IMR-90 (cell line): ENCODE results near the gene CEP135. TPM values are rescaled to one million over a fixed set of nuclear protein-coding genes. Genes with fewer than 3 reads are reported as not detected.

Experiments
- ATAC-seq: fragments of 200-7000 bp; cut with Tn5 transposase; 2 replicates; pipeline ENCODE4 v1.9.1; 2020; ENCODE audit warnings: low read depth, mild to moderate bottlenecking, moderate library complexity
- BruUV-seq: library from RNA; stranded (reverse); fragments of 400-500 nt; replicated peaks from 2 replicates; lab custom pipeline; 2021; lab: Mats Ljungman, UMichigan
- CTCF ChIA-PET: fragments of 300-600 bp; formaldehyde crosslinking; extraction: SDS; loops from one replicate; lab custom pipeline; 2021; ENCODE audit warnings: antibody characterized with exemption; lab: Yijun Ruan, JAX
- POLR2A ChIA-PET: fragments of 300-600 bp; sonication (Branson Sonifier 250); formaldehyde crosslinking; loops from one replicate; lab custom pipeline; 2022; ENCODE audit warnings: antibody characterized with exemption; ENCODE audit not compliant: unreplicated experiment; lab: Charles Lee
- DNase-seq: peaks from one replicate; pipeline ENCODE4 v3.0.0; 2013
- H2AFZ ChIP-seq: replicated peaks from 2 replicates; pipeline ENCODE3; 2013; ENCODE audit warnings: low read length, mild to moderate bottlenecking; ENCODE audit not compliant: poor library complexity
- H2AK5ac ChIP-seq: 2 replicates; pipeline ENCODE4 v1.6.1; 2013; ENCODE audit warnings: low read depth, low read length, inconsistent platforms
- H2AK9ac ChIP-seq: replicated peaks from 2 replicates; pipeline ENCODE3; 2013; ENCODE audit warnings: mild to moderate bottlenecking, low read depth, low read length, moderate library complexity; ENCODE audit not compliant: poor library complexity
- H2BK120ac ChIP-seq: 2 replicates; pipeline ENCODE4 v1.6.1; 2013; ENCODE audit warnings: low read depth, low read length, inconsistent platforms
- H2BK15ac ChIP-seq: 3 replicates; pipeline ENCODE4 v1.6.1; 2013; ENCODE audit warnings: low read depth, low read length, inconsistent platforms
- H2BK20ac ChIP-seq: 2 replicates; pipeline ENCODE4 v1.6.1; 2013; ENCODE audit warnings: low read depth, mild to moderate bottlenecking, inconsistent platforms, low read length, moderate library complexity
- H2BK5ac ChIP-seq: 2 replicates; pipeline ENCODE4 v1.6.1; 2013; ENCODE audit warnings: mild to moderate bottlenecking, low read depth, low read length, inconsistent platforms; ENCODE audit not compliant: poor library complexity, severe bottlenecking
- H3K14ac ChIP-seq: replicated peaks from 2 replicates; pipeline ENCODE4 v1.6.1; 2013; ENCODE audit warnings: low read depth, low read length, inconsistent platforms
- H3K18ac ChIP-seq: 2 replicates; pipeline ENCODE4 v1.6.1; 2013; ENCODE audit warnings: low read depth, low read length, control low read depth
- H3K23ac ChIP-seq: 2 replicates; pipeline ENCODE4 v1.6.1; 2013; ENCODE audit warnings: low read depth, low read length, inconsistent platforms
- H3K27ac ChIP-seq: 2 replicates; pipeline ENCODE4 v1.5.1; 2013; ENCODE audit warnings: mild to moderate bottlenecking, control low read depth, low read length; ENCODE audit not compliant: insufficient read depth
- H3K27me3 ChIP-seq: 2 replicates; pipeline ENCODE4 v1.6.1; 2013; ENCODE audit warnings: low read length; ENCODE audit not compliant: control insufficient read depth, insufficient read depth
- H3K36me3 ChIP-seq: 2 replicates; pipeline ENCODE4 v1.6.1; 2013; ENCODE audit warnings: low read length, mixed read lengths; ENCODE audit not compliant: control insufficient read depth, insufficient read depth
- H3K4ac ChIP-seq: 2 replicates; pipeline ENCODE4 v1.6.1; 2013; ENCODE audit warnings: low read depth, low read length, inconsistent platforms
- H3K4me1 ChIP-seq: 2 replicates; pipeline ENCODE4 v1.6.1; 2013; ENCODE audit warnings: low read length, mixed read lengths; ENCODE audit not compliant: control insufficient read depth, insufficient read depth
- H3K4me2 ChIP-seq: 2 replicates; pipeline ENCODE4 v1.6.1; 2013; ENCODE audit warnings: low read depth, mild to moderate bottlenecking, control low read depth, low read length, moderate library complexity
- H3K4me3 ChIP-seq: 2 replicates; pipeline ENCODE4 v1.5.1; 2013; ENCODE audit warnings: low read depth, mild to moderate bottlenecking, control low read depth, low read length, moderate library complexity; ENCODE audit not compliant: insufficient read depth
- H3K56ac ChIP-seq: 2 replicates; pipeline ENCODE4 v1.6.1; 2013; ENCODE audit warnings: low read length, inconsistent platforms; ENCODE audit not compliant: insufficient read depth; ENCODE audit errors: extremely low read depth
- H3K79me1 ChIP-seq, 2 experiments: 2 replicates each; pipeline ENCODE4 v1.6.1; 2013; ENCODE audit warnings: low read length in 2 of 2, inconsistent platforms in 1 of 2, low read depth in 1 of 2
- H3K9ac ChIP-seq: 2 replicates; pipeline ENCODE4 v1.6.1; 2013; ENCODE audit warnings: low read depth, low read length, control low read depth
- H3K9me1 ChIP-seq: 2 replicates; pipeline ENCODE4 v1.6.1; 2013; ENCODE audit warnings: low read length, inconsistent platforms; ENCODE audit not compliant: insufficient read depth
- H3K9me3 ChIP-seq: 2 replicates; pipeline ENCODE4 v1.6.1; 2013; ENCODE audit warnings: low read length; ENCODE audit not compliant: control insufficient read depth, insufficient read depth
- H4K20me1 ChIP-seq: 2 replicates; pipeline ENCODE4 v1.6.1; 2013; ENCODE audit warnings: low read length, inconsistent platforms; ENCODE audit not compliant: insufficient read depth
- H4K5ac ChIP-seq: 2 replicates; pipeline ENCODE4 v1.6.1; 2013; ENCODE audit warnings: mild to moderate bottlenecking, low read depth, low read length, control low read depth
- H4K8ac ChIP-seq, 2 experiments: 2 replicates each; pipeline ENCODE4 v1.6.1; 2013; ENCODE audit warnings: low read depth in 2 of 2, low read length in 2 of 2, control low read depth in 1 of 2, inconsistent platforms in 1 of 2
- H4K91ac ChIP-seq: 2 replicates; pipeline ENCODE4 v1.6.1; 2013; ENCODE audit warnings: low read depth, low read length, inconsistent platforms; ENCODE audit not compliant: insufficient read depth
- CEBPB ChIP-seq: IDR thresholded peaks from 2 replicates; pipeline ENCODE4 v1.6.1; 2012; ENCODE audit warnings: low read depth, low read length, improper control_type of control experiment
- SMC3 ChIP-seq: fragments of 150-350 bp; IDR thresholded peaks from 2 replicates; pipeline ENCODE4 v1.6.1; 2016; ENCODE audit warnings: low read depth, mild to moderate bottlenecking, antibody characterized with exemption, low read length, moderate library complexity
- USF2 ChIP-seq: fragments of 150-350 bp; IDR thresholded peaks from 2 replicates; pipeline ENCODE4 v1.6.1; 2017; ENCODE audit warnings: mild to moderate bottlenecking, antibody characterized with exemption, low read length, low read depth
- WGBS, 2 experiments: methylation state at CpG; one replicate each; pipeline versions ENCODE4 v1.1.5 to v1.1.7; 2013; ENCODE audit warnings: missing lambda C conversion rate in 2 of 2; ENCODE audit not compliant: insufficient read length in 1 of 2; ENCODE audit errors: extremely low coverage in 2 of 2; 5-methylcytosine and 5-hydroxymethylcytosine counted together
- dilution Hi-C: fragments of 300-500 bp; cut with HindIII; formaldehyde crosslinking; loops from one replicate; pipeline ENCODE4 v1.14.3; 2018; ENCODE audit warnings: low sequenced_read_pairs; ENCODE audit not compliant: unreplicated experiment
- in situ Hi-C: fragments of 300-500 bp; cut with MboI; formaldehyde crosslinking; loops from 3 replicates; pipeline ENCODE4 v1.14.3; 2019; ENCODE audit warnings: low sequenced_read_pairs, inconsistent platforms, mixed read lengths
- intact Hi-C: fragments of 100-400 bp; cut with micrococcal nuclease; formaldehyde crosslinking; loops from 2 replicates; pipeline ENCODE4 v1.10.0; 2022
- polyA plus RNA-seq, 3 experiments: library from polyadenylated mRNA; depleted of rRNA; stranded (reverse); fragments of >200 nt; gene quantifications; 2 replicates each; pipeline ENCODE4 v1.2.3, GENCODE V29; 2012; ENCODE audit warnings: low replicate concordance in 1 of 3
- total RNA-seq: library from RNA; depleted of rRNA; stranded (reverse); fragments of >200 nt; gene quantifications from 2 replicates; pipeline ENCODE4 v1.2.3, GENCODE V29; 2012

Gene CEP135
- total and polyA plus RNA-seq, 2 of the 4 experiments (the other 2 are of a cell fraction) = 2.7 to 3.2 TPM

- no peak overlapping the region for H4K91ac ChIP-seq
- H2BK120ac ChIP-seq = no peak overlapping the region
- DNase-seq (no peak), ATAC-seq (no peak)
- no peak overlapping the region for H4K5ac ChIP-seq
- no peak overlapping the region for H3K4me2 ChIP-seq
- no peak overlapping the region for H2BK15ac ChIP-seq
- H2BK20ac ChIP-seq = no peak overlapping the region
- H3K18ac ChIP-seq = no peak overlapping the region
- no peak overlapping the region for H3K56ac ChIP-seq
- H3K4me1 ChIP-seq = no peaks in the 10 kb centered on the region
- in situ Hi-C loops (no loop called here), intact Hi-C loops (no loop called here), dilution Hi-C loops (no loop called here)
- H2AK5ac ChIP-seq = no peak overlapping the region
- H2BK5ac ChIP-seq = no peak overlapping the region
- H3K36me3 ChIP-seq = peaks cover 3% of the 10 kb centered on the region
- H3K23ac ChIP-seq = no peak overlapping the region
- ChIA-PET POLR2A (no interaction called here), CTCF (interaction anchor here (1.2 to 3.4 kb wide), 2 partner anchors 15 to 26 kb away, joined by 3 to 11 read pairs; partner anchors contain the start of gene CEP135)
- no peak overlapping the region for H3K9ac ChIP-seq
- no peak for TF ChIP-seq USF2
- no peak for TF ChIP-seq SMC3
- TF ChIP-seq CEBPB = no peak
- WGBS, 2 experiments = no CpG with 5 or more reads among the region's 3 CpGs
- H3K4ac ChIP-seq = no peak overlapping the region
- no peak overlapping the region for H2AFZ ChIP-seq
- H3K79me1 ChIP-seq = peaks cover 0 to 8% of the 10 kb centered on the region in 2 experiments; a peak in 1 of 4 replicates
- H3K27ac ChIP-seq = no peak overlapping the region
- H4K20me1 ChIP-seq = no peaks in the 10 kb centered on the region
- no peak overlapping the region for H2AK9ac ChIP-seq
- no TSS peak for BruUV-seq
- no peak overlapping the region for H4K8ac ChIP-seq
- H3K9me1 ChIP-seq = no peaks in the 10 kb centered on the region
- no peaks in the 10 kb centered on the region for H3K9me3 ChIP-seq
- no peak overlapping the region for H3K4me3 ChIP-seq
- H3K14ac ChIP-seq = no peak overlapping the region
- H3K27me3 ChIP-seq = no peaks in the 10 kb centered on the region
These were observed 15.3 kb downstream of the CEP135 start for GRCh38 chr4:55964046-55964445.
